SK-N-MC (cell line): ENCODE data around the gene ZNF385B.

ENCODE experiments used
- EZH2 ChIP-seq: fragments of 200-600 bp; sonication (generic); IDR thresholded peaks from one replicate; pipeline ENCODE4 v1.6.1; 2017; ENCODE audit warnings: antibody characterized with exemption
- FOXP2 ChIP-seq: optimal IDR thresholded peaks from 2 replicates; pipeline ENCODE3; 2011; ENCODE audit warnings: mild to moderate bottlenecking, moderate library complexity; ENCODE audit not compliant: insufficient read depth; ENCODE audit errors: extremely low read length, control extremely low read depth
- POLR2AphosphoS5 ChIP-seq: IDR thresholded peaks from 2 replicates; pipeline ENCODE4 v1.6.1; 2012; ENCODE audit warnings: mild to moderate bottlenecking, low read depth, low read length, borderline replicate concordance

GRCh38 chr2:179393481-179393880 is 467.9 kb downstream of the ZNF385B start:
- TF ChIP-seq POLR2AphosphoS5 (no peak), EZH2 (no peak), FOXP2 (no peak)
